Right hindlimb (tissue), 1 donor: ENCODE results near the gene RABGAP1L.
"Not testable (repeated sequence)": the region's sequence is repeated elsewhere in the genome, so short reads cannot be mapped to it uniquely, and the experiment has no call there.

Experiments used
- DNase-seq: peaks from one replicate; pipeline ENCODE4 v3.0.0-alpha.2; 2018

RABGAP1L gene

GRCh38 chr1:174156437-174156836, 2.9 kb upstream of the RABGAP1L start:
- no peak for DNase-seq

DNA sequence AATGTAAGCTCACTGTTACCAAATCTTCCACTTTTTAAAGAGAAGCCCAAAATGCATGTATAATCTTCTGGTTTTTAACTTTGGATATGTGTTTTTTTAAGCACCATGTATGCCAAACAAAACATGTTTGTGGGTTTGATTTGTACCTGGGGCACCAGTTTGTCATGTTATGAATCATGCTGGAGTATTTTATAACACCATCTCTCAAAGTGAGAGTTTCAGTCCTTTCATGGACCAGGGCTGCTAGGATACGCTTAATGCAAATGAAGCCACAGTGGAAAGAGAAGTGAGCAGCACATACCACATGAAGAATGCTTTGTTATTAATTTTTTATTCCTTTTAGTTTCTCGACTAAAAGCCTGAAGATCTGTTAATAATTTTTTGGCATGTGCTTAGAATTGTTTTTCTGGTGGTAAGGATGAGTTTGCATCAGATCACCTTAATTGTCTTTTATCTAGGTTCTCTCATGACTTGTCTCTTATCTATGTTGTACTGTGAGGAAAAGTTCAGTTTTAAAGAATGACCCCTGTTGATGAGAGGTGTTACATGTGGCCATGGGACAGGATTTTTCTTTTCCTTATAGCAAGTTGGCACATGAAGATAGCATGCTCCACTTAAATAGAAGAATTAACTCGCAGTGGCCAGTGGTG, 2.0 kb upstream of the RABGAP1L start:
- DNase-seq = no peak

GRCh38 chr1:174158767-174159251, 511 bp upstream of the RABGAP1L start:
- DNase-seq = no peak

DNA sequence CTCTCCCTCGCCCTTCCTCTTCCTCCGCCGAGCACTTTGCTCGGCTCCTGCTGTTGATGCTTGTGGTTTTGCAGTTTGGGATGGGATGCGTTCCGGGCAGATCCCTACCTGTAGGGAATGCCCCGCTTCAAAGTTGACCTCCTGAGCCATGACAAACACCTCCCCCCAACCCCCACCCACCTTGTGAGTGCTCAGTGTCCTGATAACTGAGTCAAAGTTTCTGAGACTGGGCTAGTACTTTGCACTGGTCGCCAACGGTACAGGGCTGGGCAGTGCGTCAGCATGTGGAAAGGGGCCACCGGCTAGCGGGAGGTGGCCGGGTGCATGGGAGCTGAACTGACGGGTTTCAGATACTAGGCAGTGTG, 771 bp downstream of the RABGAP1L start:
- no peak for DNase-seq

DNA sequence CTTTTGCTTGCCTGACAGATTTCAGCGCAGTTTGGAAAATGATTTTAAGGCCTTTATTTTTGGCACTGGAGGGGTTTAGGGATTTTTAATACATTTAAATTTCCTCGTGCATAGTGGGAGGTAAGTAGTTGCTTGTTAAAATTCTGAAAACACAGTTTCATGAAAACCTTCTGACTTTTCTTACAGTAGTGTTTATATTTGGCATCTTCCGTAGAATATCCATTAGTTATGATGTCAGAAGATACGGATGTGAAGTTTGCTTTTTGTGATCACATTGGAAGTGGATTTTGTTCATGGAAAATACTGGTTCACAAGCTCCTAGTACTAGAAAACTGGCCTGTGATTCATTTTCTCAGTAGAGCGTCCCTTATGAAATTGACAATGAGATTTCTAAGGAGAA, 1.3 kb downstream of the RABGAP1L start:
- no peak for DNase-seq

- DNase-seq = no peak
These were observed 2.5 kb downstream of the RABGAP1L start for GRCh38 chr1:174161813-174162212.

- DNase-seq = no peak
These were observed 5.5 kb downstream of the RABGAP1L start for GRCh38 chr1:174164826-174165225.

DNA sequence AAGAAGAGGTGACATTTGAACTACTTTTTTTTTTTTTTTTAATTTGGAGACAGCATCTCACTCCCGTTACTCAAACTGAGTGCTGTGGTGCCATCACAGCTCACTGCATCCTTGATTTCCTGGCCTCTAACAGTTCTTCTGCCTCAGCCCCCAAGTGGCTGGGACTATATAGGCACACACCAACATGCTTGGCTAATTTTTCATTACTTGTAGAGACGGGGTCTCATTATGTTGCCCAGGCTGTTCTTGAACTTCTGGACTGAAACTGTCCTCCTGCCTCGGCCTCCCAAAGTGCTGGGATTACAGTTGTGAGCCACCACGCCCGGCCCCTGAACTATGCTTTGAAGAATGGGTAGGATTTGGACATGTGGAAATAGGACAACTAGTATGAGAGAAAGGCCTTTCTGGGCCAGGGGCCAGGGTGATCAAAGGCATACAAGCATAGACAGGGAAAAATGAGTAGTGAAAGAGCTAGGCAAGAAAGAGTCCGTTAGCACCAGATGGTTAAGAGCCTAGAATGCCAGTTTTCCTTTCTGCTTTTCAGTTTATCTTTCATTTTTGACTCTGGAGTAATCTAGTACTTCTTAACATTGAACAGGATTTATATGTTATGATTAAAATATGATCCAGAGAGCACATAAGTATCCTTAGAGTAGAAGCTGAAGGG, 6.3 kb downstream of the RABGAP1L start:
- DNase-seq = peak; percentile 19

DNA sequence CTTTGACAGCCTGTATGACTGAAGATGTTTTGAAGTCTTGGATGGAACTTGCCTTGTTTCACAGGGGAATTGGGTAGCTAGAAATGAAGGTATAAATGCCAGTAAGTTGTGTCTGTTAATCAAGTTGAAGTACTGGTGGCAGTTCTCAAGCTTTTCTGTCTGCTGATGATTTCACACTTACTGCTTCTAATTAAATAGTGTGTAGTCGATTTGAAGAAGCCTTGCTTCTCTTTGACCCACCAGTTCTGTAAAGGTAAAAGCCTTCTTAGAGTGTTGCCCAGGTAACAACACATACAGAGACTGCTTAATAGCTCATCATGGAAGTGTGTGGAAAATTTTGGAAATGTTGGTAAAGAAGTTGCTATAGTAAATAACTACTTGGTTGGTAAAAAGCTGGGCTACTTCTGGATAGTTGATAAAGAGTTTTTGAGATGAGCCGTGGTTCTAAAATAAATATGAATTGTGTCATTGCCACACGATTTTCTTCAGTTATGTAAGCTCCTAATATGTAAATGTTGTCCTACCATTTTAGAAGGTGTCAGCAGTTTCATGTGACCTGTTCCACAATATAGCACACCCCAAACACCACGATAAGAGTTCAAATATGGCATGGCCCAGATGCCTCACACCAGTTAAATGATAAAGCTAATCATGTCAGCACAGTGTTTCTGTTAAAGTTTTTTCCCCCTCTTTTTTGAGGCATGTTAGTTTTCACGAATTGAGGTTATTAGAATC, 7.4 kb downstream of the RABGAP1L start:
- no peak for DNase-seq

- no peak for DNase-seq
These were observed 8.0 kb downstream of the RABGAP1L start for GRCh38 chr1:174167265-174167803.

DNA sequence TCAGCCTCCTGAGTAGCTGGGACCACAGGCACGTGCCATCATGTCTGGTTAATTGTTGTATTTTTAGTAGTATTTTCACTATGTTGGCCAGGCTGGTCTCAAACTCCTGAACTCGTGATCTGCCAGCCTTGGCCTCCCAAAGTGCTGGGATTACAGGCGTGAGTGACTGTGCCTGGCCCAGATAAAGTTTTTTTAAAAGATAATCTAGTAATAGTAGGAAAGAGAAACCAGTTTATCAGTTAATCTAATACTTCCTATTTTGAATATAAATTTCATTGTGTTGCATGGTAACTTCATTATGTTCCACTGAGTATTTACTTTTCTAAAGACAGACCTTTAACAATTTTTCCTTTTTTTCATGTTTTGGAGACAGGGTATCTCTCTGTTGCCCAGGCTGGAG, 10.0 kb downstream of the RABGAP1L start:
- DNase-seq = no peak

- DNase-seq = no peak
These were observed 11.8 kb downstream of the RABGAP1L start for GRCh38 chr1:174171073-174171472.

DNA sequence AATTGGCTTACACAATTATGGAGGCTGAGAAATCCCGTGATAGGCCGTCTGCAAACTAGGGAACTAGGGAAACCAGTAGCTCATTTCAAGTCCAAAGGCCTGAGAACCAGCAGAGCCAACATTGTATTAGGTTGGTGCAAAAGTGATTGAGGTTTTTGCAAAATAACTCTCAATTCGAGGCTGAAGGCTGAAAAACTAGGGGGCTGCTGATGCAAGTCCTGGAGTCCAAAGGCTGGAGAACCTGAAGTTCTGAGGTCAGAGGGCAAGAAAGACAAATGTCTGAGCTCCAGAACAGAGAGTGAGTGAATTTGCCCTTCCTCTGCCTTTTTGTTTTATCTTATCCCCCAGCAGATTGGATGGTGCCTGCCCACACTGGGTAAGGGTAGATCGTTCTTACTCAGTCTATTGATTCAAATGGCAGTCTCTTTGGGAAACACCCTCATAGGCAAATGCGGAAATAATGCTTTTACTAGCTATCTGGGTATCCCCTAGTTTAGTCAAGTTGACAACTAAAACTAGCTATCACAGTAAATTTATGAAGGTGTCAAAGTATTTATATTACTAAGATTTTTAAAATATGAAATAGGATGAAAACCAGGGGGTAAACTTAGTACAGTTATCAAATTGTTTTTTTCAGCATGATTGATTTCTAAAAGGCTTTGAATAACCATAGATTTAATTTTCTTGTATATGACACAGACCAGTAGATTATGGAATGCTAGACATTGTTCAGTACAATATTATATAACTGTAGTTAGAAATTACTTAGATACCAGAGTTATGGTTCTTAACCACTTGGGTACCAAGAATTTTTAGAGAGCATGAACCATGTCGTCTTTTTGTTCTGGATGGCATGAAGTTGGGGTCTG, 15.4 kb downstream of the RABGAP1L start:
- no peak for DNase-seq

GRCh38 chr1:174178459-174178858, 19.1 kb downstream of the RABGAP1L start:
- not testable (repeated sequence) for DNase-seq

- DNase-seq = no peak
These were observed 30.2 kb downstream of the RABGAP1L start for GRCh38 chr1:174189428-174190062.

DNA sequence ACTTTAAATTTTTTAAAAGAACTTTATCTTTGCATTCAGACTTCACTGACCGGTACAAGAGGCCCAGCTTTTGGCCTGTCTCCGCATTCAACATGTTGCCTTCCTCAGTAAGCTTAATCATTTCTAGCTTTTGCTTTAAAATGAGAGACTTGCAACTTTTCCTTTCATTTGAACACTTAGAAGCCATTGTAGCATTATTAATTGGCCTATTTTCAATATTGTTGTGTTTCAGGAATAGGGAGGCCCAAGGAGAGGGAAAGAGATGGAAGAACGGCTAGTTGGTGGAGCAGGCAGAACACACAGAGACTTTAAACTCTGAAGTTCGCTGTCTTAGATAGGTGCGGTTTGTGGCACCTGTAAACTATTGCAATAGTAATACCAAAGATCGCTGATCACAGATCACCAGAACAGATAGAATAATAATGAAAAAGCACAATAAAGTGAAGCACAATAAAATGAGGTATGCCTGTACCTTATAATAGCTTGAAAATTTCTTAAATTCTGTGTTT, 31.4 kb downstream of the RABGAP1L start:
- no peak for DNase-seq

- no peak for DNase-seq
These were observed 32.1 kb downstream of the RABGAP1L start for GRCh38 chr1:174191349-174191862.

DNA sequence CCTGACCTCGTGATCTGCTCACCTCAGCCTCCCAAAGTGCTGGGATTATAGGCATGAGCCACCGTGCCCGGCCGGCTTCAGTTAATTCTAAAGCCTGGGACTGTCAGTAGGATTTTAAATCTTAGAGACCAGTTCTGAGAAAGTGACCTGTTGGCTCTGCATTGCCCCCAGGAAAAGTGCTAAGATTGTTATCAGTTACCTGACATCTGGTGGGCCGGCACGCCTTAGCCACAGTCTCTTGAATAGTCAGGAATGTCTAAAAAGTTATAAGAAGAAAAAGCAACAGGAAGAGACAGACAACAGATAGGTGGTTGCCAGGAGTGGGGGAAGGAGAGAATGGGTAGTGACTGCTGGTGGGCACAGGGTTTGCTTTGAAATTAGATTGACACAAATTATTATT, 35.1 kb downstream of the RABGAP1L start:
- DNase-seq = no peak

GRCh38 chr1:174197088-174197487, 37.8 kb downstream of the RABGAP1L start:
- DNase-seq = no peak

GRCh38 chr1:174197547-174197946, 38.2 kb downstream of the RABGAP1L start:
- no peak for DNase-seq

GRCh38 chr1:174198202-174198601, 38.9 kb downstream of the RABGAP1L start:
- DNase-seq = no peak

DNA sequence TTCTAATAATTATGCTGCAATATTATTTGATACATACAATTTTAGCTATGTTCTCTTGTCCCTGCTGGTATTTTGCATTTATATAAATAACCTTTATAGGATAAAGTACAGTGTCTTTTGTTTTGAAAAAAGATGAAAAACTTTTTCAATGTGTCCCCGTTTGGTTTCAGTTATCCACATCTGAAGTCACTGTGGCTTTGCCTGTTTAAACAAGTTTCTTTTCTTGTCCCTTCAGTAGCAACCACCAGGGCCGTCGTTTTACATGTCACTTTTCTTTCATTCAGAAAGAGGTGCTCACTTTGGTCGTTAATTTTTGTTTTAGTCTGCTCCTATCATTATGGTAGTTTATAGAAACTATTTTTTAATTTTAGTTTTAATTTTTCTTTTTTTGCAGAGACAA, 41.4 kb downstream of the RABGAP1L start:
- DNase-seq = no peak
